Hepatocyte (in vitro differentiated cells): Measurements from ENCODE around the gene OS9.

Source experiments
- EZH2 ChIP-seq: fragments of 200-600 bp; sonication (generic); IDR thresholded peaks from 2 replicates; pipeline ENCODE4 v1.6.1; 2016; ENCODE audit warnings: antibody characterized with exemption, mild to moderate bottlenecking, borderline replicate concordance
- EZH2phosphoT487 ChIP-seq: fragments of 200-600 bp; sonication (generic); IDR thresholded peaks from one replicate; pipeline ENCODE4 v1.6.1; 2018; ENCODE audit warnings: antibody characterized with exemption, mild to moderate bottlenecking, low read depth, moderate library complexity; ENCODE audit not compliant: unreplicated experiment, severe bottlenecking
- TF ChIP-seq, protein P1 (sequence below): fragments of 200-600 bp; sonication (generic); IDR thresholded peaks from 2 replicates; pipeline ENCODE4 v1.5.1; 2016; ENCODE audit warnings: antibody characterized with exemption, mild to moderate bottlenecking; ENCODE audit not compliant: poor library complexity

DNA sequence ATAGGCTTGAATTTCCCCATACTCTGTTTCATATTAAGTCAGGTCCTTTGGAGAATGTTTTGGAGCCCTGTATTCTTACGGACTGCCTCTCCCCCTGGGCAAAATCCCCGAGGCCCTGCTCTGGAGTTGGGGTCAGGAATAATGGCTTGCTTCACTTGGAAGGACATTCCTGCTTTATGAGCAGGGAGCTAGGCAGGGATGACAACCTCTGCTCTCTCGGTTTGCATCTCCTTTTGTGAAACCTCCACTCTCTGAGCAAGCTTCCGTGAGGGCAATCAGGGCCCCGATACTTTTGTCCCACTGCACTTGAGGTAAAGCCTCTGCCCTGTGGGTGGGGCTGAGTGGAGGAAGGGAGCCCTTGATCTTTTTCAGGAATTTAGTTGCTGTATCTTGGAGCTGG is 19.3 kb downstream of the OS9 start:
- TF ChIP-seq, protein P1, sequence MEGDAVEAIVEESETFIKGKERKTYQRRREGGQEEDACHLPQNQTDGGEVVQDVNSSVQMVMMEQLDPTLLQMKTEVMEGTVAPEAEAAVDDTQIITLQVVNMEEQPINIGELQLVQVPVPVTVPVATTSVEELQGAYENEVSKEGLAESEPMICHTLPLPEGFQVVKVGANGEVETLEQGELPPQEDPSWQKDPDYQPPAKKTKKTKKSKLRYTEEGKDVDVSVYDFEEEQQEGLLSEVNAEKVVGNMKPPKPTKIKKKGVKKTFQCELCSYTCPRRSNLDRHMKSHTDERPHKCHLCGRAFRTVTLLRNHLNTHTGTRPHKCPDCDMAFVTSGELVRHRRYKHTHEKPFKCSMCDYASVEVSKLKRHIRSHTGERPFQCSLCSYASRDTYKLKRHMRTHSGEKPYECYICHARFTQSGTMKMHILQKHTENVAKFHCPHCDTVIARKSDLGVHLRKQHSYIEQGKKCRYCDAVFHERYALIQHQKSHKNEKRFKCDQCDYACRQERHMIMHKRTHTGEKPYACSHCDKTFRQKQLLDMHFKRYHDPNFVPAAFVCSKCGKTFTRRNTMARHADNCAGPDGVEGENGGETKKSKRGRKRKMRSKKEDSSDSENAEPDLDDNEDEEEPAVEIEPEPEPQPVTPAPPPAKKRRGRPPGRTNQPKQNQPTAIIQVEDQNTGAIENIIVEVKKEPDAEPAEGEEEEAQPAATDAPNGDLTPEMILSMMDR, result no peak
- TF ChIP-seq EZH2phosphoT487 (no peak), EZH2 (no peak)
